ENCODE results near the gene STK40.

Gene STK40

GRCh38 chr1:36343651-36344394, 41.9 kb downstream of the STK40 start:
- no peak for DNase-seq (ENCODE audit: low read depth)

GRCh38 chr1:36342426-36343185, 43.1 kb downstream of the STK40 start:
- no peak for DNase-seq (ENCODE audit: low read depth)

- no peak for DNase-seq (ENCODE audit: low read depth)
Measured at GRCh38 chr1:36341626-36342320, 44.0 kb downstream of the STK40 start.

- DNase-seq (ENCODE audit: low read depth) = no peak
Measured at GRCh38 chr1:36339615-36340014, 46.1 kb downstream of the STK40 start.

- no peak for DNase-seq (ENCODE audit: low read depth)
Measured at GRCh38 chr1:36339215-36339614, 46.5 kb downstream of the STK40 start.

- no peak for DNase-seq (ENCODE audit: low read depth)
Measured at GRCh38 chr1:36337830-36338229, 47.9 kb downstream of the STK40 start.

GRCh38 chr1:36330940-36331339, 54.8 kb downstream of the STK40 start:
- DNase-seq (ENCODE audit: low read depth) = no peak

GRCh38 chr1:36329817-36330216, 55.9 kb downstream of the STK40 start:
- DNase-seq (ENCODE audit: low read depth) = no peak

- DNase-seq (ENCODE audit: low read depth) = no peak
Measured at GRCh38 chr1:36328713-36329112, 57.0 kb downstream of the STK40 start.

- DNase-seq (ENCODE audit: low read depth) = no peak
Measured at GRCh38 chr1:36328088-36328480, 57.6 kb downstream of the STK40 start.

GRCh38 chr1:36327421-36328087, 58.2 kb downstream of the STK40 start:
- DNase-seq (ENCODE audit: low read depth) = no peak

- no peak for DNase-seq (ENCODE audit: low read depth)
Measured at GRCh38 chr1:36326499-36326898, 59.2 kb downstream of the STK40 start.

- no peak for DNase-seq (ENCODE audit: low read depth)
Measured at GRCh38 chr1:36324353-36324703, 61.4 kb downstream of the STK40 start.

- DNase-seq (ENCODE audit: low read depth) = no peak
Measured at GRCh38 chr1:36323636-36324352, 61.9 kb downstream of the STK40 start, which contains the start of gene EVA1B. Gene EVA1B, minus strand, starts transcription at chr1:36323645. Its CDS starts 608 bp downstream, at chr1:36323037.

GRCh38 chr1:36322786-36323635, 62.7 kb downstream of the STK40 start:
- DNase-seq (ENCODE audit: low read depth) = no peak

- no peak for DNase-seq (ENCODE audit: low read depth)
Measured at GRCh38 chr1:36322041-36322785, 63.5 kb downstream of the STK40 start.

GRCh38 chr1:36321119-36321951, 64.4 kb downstream of the STK40 start:
- peak; percentile 76 for DNase-seq (ENCODE audit: low read depth)

- DNase-seq (ENCODE audit: low read depth) = no peak
Measured at GRCh38 chr1:36320767-36321118, 65.0 kb downstream of the STK40 start.

GRCh38 chr1:36320291-36320761, 65.4 kb downstream of the STK40 start:
- no peak for DNase-seq (ENCODE audit: low read depth)

Data from GM04503 (cell line).